Tibial nerve (tissue), 4 donors: ENCODE measurements around the gene CNOT6. TPM values are rescaled to one million over a fixed set of nuclear protein-coding genes. Genes with fewer than 3 reads are reported as not detected.

Source experiments
- DNase-seq, 2 donors: peaks; one replicate each; pipeline ENCODE4 v3.0.0-alpha.2; 2019; ENCODE audit warnings: low spot score in 2 of 2
- H3K27ac ChIP-seq, 4 donors: fragments of 200-600 bp; sonication (generic) in 3 of 4; one replicate each; pipeline ENCODE4 v1.5.1; 2017 to 2019; ENCODE audit warnings: mild to moderate bottlenecking in 1 of 4
- H3K27me3 ChIP-seq, 2 donors: fragments of 200-600 bp; sonication (generic) in 1 of 2; one replicate each; pipeline versions ENCODE4 v1.5.1 to v1.6.0; 2017 to 2019
- H3K36me3 ChIP-seq, 3 donors: fragments of 200-600 bp; sonication (generic); one replicate each; pipeline ENCODE4 v1.5.1; 2018 to 2019
- H3K4me1 ChIP-seq, 4 donors: fragments of 200-600 bp; sonication (generic) in 3 of 4; one replicate each; pipeline ENCODE4 v1.5.1; 2017 to 2019
- H3K4me3 ChIP-seq, 4 donors: fragments of 200-600 bp; sonication (generic) in 3 of 4; one replicate each; pipeline ENCODE4 v1.5.1; 2017 to 2019; ENCODE audit warnings: mild to moderate bottlenecking in 1 of 4, moderate library complexity in 1 of 4
- H3K9me3 ChIP-seq, 4 donors: fragments of 200-600 bp; sonication (generic) in 3 of 4; one replicate each; pipeline ENCODE4 v1.5.1; 2017 to 2019
- EP300 ChIP-seq, 2 donors: sonication (generic); formaldehyde crosslinking; IDR thresholded peaks; one replicate each; pipeline ENCODE4 v1.6.1; 2017; ENCODE audit warnings: antibody characterized with exemption in 2 of 2, mild to moderate bottlenecking in 1 of 2
- POLR2A ChIP-seq, 2 donors: fragments of 450-650 bp; IDR thresholded peaks; one replicate each; pipeline ENCODE4 v1.6.1; 2017; ENCODE audit warnings: antibody characterized with exemption in 2 of 2, mild to moderate bottlenecking in 2 of 2, moderate library complexity in 2 of 2
- WGBS, 2 donors: methylation state at CpG; one replicate each; pipeline ENCODE4 v1.1.5; 2018; 5-methylcytosine and 5-hydroxymethylcytosine counted together
- total RNA-seq, 4 donors: library from RNA; depleted of rRNA; stranded (reverse); fragments of >200 nt; gene quantifications; one replicate each; pipeline ENCODE4 v1.1.0, GENCODE V29; 2016
- TF ChIP-seq, protein P1 (sequence below), 5 experiments: fragments of 200-600 bp in 3 of 5; fragments of 450-650 bp in 2 of 5; sonication (generic) in 3 of 5; IDR thresholded peaks; one replicate each; pipeline ENCODE4 v1.5.1; 2016 to 2019; ENCODE audit warnings: antibody characterized with exemption in 5 of 5, mild to moderate bottlenecking in 3 of 5, moderate library complexity in 2 of 5

The CNOT6 gene
- total RNA-seq, 4 donors from 2014 or later: 14.0 to 18.0 (median 15.5) TPM

- DNase-seq: no peak
- Histone ChIP-seq H3K27ac (no peak overlapping the region), H3K4me1 (no peaks in the 10 kb centered on the region), H3K27me3 (no peaks in the 10 kb centered on the region), H3K9me3 (no peaks in the 10 kb centered on the region), H3K36me3 (no peaks in the 10 kb centered on the region), H3K4me3 (no peak overlapping the region)
- WGBS, 2 donors: 90 to 92% methylated on average over 21 to 26 of the region's 26 CpGs
- no peak for TF ChIP-seq POLR2A (IDR thresholded peaks at IDR 0.05)
- TF ChIP-seq, protein P1, sequence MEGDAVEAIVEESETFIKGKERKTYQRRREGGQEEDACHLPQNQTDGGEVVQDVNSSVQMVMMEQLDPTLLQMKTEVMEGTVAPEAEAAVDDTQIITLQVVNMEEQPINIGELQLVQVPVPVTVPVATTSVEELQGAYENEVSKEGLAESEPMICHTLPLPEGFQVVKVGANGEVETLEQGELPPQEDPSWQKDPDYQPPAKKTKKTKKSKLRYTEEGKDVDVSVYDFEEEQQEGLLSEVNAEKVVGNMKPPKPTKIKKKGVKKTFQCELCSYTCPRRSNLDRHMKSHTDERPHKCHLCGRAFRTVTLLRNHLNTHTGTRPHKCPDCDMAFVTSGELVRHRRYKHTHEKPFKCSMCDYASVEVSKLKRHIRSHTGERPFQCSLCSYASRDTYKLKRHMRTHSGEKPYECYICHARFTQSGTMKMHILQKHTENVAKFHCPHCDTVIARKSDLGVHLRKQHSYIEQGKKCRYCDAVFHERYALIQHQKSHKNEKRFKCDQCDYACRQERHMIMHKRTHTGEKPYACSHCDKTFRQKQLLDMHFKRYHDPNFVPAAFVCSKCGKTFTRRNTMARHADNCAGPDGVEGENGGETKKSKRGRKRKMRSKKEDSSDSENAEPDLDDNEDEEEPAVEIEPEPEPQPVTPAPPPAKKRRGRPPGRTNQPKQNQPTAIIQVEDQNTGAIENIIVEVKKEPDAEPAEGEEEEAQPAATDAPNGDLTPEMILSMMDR (IDR thresholded peaks at IDR 0.05): no peak
- no peak for TF ChIP-seq EP300 (IDR thresholded peaks at IDR 0.05)
Observed at GRCh38 chr5:180608572-180609310, 114.6 kb downstream of the CNOT6 start.

- WGBS, 2 donors: 82 to 85% methylated on average over 15 of the region's 15 CpGs
Observed at GRCh38 chr5:180609386-180609785, 115.2 kb downstream of the CNOT6 start.

DNA sequence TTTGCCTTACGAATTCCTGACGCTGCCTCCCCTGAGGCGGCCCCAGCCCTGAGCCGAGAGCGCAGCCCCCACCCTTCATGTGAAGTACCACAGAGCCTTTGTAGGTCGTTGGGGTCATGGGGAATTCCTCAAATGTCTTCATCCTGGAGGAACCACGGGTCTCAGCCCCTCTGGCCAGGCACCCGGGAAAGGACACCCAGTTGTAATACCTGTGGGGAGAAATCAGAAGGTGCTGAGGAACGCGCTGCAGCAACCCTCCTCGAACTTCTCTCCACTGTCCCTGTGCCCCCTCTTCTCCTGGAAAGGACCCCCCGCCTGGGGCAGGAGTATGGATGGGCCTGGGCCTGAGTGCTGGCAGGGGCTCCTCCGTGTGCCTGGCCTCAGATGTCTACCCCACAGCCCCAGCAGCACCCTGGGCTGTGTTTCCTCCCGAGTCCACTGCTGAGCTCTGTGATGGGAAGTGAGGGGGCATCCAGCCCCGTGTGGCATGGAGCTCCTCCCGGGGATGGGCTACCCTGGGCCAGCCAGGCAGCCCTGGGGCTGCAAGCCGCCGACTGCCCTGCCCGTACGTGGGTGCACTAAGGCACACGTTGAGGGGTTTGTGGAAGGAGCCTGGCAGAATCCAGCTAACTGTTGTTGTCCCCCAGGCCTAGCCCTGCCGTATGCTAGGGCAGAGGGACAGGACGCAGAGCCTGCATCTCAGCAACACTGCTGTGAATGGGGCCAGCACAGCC lies 115.8 kb downstream of the CNOT6 start:
- TF ChIP-seq, protein P1 (IDR thresholded peaks at IDR 0.05): no peak
- TF ChIP-seq POLR2A (IDR thresholded peaks at IDR 0.05) (no peak), EP300 (IDR thresholded peaks at IDR 0.05) (no peak)
- no peaks in the 10 kb centered on the region for H3K9me3 ChIP-seq
- H3K27me3 ChIP-seq: no peaks in the 10 kb centered on the region
- no peak overlapping the region for H3K4me3 ChIP-seq
- DNase-seq: no peak
- 67 to 68% methylated on average over 16 to 23 of the region's 23 CpGs for WGBS, 2 donors
- no peak overlapping the region for H3K27ac ChIP-seq
- no peaks in the 10 kb centered on the region for H3K36me3 ChIP-seq
- no peaks in the 10 kb centered on the region for H3K4me1 ChIP-seq

More at GRCh38 chr5:180609386-180609785, 115.2 kb downstream of the CNOT6 start:
- DNase-seq: no peak
- H3K36me3 ChIP-seq: no peaks in the 10 kb centered on the region
- TF ChIP-seq EP300 (IDR thresholded peaks at IDR 0.05) (no peak), POLR2A (IDR thresholded peaks at IDR 0.05) (no peak)
- TF ChIP-seq, protein P1 (IDR thresholded peaks at IDR 0.05): no peak
- no peak overlapping the region for H3K27ac ChIP-seq
- H3K27me3 ChIP-seq: no peaks in the 10 kb centered on the region
- H3K4me3 ChIP-seq: no peak overlapping the region
- no peaks in the 10 kb centered on the region for H3K9me3 ChIP-seq
- no peaks in the 10 kb centered on the region for H3K4me1 ChIP-seq

- Histone ChIP-seq H3K4me1 (no peaks in the 10 kb centered on the region), H3K27me3 (no peaks in the 10 kb centered on the region), H3K9me3 (no peaks in the 10 kb centered on the region), H3K36me3 (no peaks in the 10 kb centered on the region), H3K4me3 (no peak overlapping the region), H3K27ac (no peak overlapping the region)
- TF ChIP-seq EP300 (IDR thresholded peaks at IDR 0.05) (no peak), POLR2A (IDR thresholded peaks at IDR 0.05) (no peak)
- TF ChIP-seq, protein P1 (IDR thresholded peaks at IDR 0.05): no peak
- DNase-seq: no peak
- 81 to 82% methylated on average over 25 to 27 of the region's 30 CpGs for WGBS, 2 donors
Observed at GRCh38 chr5:180611140-180611850, 117.1 kb downstream of the CNOT6 start.
